Activated naive CD8-positive, alpha-beta T cell (primary cell): Measurements from ENCODE around the gene CGB2.
"Not testable (repeated sequence)": the region's sequence is repeated elsewhere in the genome, so short reads cannot be mapped to it uniquely, and the experiment has no call there.

Source experiments
- H3K27ac Mint-ChIP-seq: one replicate; pipeline ENCODE4 v1.8.0; 2021; ENCODE audit warnings: mixed read lengths
- H3K27me3 Mint-ChIP-seq: one replicate; pipeline ENCODE4 v1.8.0; 2021; ENCODE audit warnings: mixed read lengths
- H3K36me3 Mint-ChIP-seq: one replicate; pipeline ENCODE4 v1.8.0; 2021; ENCODE audit warnings: mixed read lengths
- H3K4me1 Mint-ChIP-seq: one replicate; pipeline ENCODE4 v1.8.0; 2021; ENCODE audit warnings: low read depth, mixed read lengths
- H3K4me3 Mint-ChIP-seq: one replicate; pipeline ENCODE4 v1.8.0; 2021; ENCODE audit warnings: mild to moderate bottlenecking, mixed read lengths
- H3K9me3 Mint-ChIP-seq: one replicate; pipeline ENCODE4 v1.8.0; 2021; ENCODE audit warnings: low read depth, mixed read lengths

CGB2 gene

GRCh38 chr19:49031642-49032301, at the start of gene CGB2:
CGB2 (plus strand) TSS chr19:49031890; CDS start chr19:49032096, 206 bp downstream.
- H3K4me3 Mint-ChIP-seq, H3K27ac Mint-ChIP-seq, H3K4me1 Mint-ChIP-seq, H3K27me3 Mint-ChIP-seq, H3K9me3 Mint-ChIP-seq, H3K36me3 Mint-ChIP-seq: not testable (repeated sequence)

DNA sequence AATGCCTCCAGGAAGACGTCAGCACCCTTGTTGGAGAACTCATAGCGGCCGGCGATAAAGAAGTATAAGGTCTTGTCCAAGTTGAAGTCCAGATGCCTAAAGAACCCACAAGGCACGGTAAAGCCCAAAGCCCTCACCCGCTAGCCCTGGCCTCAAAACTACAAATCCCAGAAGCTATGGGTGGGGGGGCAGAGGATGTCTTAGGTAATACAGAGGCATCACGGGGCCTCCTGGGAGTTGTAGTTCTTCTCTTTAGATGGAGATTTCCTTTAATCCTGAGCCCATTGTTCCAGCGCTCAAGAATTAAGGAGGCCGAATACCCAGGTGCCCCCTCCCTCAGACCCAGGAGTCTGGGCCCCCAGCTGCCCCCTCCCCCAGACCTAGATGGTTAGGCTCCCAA, 49.4 kb upstream of the CGB2 start:
- Mint-ChIP-seq H3K36me3 (peaks cover 8% of the 10 kb centered on the region), H3K4me1 (peaks cover 8% of the 10 kb centered on the region), H3K9me3 (no peaks in the 10 kb centered on the region), H3K4me3 (no peak overlapping the region), H3K27ac (no peak overlapping the region), H3K27me3 (no peaks in the 10 kb centered on the region)

- H3K27me3 Mint-ChIP-seq: no peaks in the 10 kb centered on the region
- H3K36me3 Mint-ChIP-seq: peaks cover 7% of the 10 kb centered on the region
- H3K4me1 Mint-ChIP-seq: peaks cover 16% of the 10 kb centered on the region
- H3K9me3 Mint-ChIP-seq: no peaks in the 10 kb centered on the region
- H3K4me3 Mint-ChIP-seq: no peak overlapping the region
- no peak overlapping the region for H3K27ac Mint-ChIP-seq
These were observed 46.0 kb upstream of the CGB2 start for GRCh38 chr19:48985711-48986110.

DNA sequence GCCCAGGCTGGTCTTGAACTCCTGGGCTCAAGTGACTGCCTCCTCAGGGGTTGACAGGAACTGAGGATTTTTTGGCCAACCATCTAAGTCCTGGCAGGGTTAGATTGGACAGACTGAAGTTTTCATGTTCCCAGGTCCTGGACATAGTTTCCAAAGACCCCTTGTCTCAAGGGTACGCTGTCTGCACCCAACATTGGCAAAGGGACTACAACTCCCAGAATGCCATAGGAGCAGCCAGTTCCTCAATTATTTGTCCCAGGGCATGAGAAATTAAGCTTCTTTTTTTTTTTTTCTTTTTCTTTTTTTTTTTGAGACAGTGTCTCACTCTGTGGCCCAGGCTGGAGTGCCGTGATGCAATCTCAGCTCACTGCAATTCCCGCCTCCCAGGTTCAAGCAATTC, 45.5 kb upstream of the CGB2 start:
- no peak overlapping the region for H3K27ac Mint-ChIP-seq
- no peaks in the 10 kb centered on the region for H3K9me3 Mint-ChIP-seq
- H3K36me3 Mint-ChIP-seq: peaks cover 7% of the 10 kb centered on the region
- peaks cover 16% of the 10 kb centered on the region for H3K4me1 Mint-ChIP-seq
- H3K27me3 Mint-ChIP-seq: no peaks in the 10 kb centered on the region
- no peak overlapping the region for H3K4me3 Mint-ChIP-seq

GRCh38 chr19:48987323-48987722, 44.4 kb upstream of the CGB2 start:
- Mint-ChIP-seq H3K4me3 (no peak overlapping the region), H3K36me3 (peaks cover 7% of the 10 kb centered on the region), H3K9me3 (no peaks in the 10 kb centered on the region), H3K27ac (peak overlapping the region; percentile 34), H3K27me3 (no peaks in the 10 kb centered on the region), H3K4me1 (peaks cover 21% of the 10 kb centered on the region)

DNA sequence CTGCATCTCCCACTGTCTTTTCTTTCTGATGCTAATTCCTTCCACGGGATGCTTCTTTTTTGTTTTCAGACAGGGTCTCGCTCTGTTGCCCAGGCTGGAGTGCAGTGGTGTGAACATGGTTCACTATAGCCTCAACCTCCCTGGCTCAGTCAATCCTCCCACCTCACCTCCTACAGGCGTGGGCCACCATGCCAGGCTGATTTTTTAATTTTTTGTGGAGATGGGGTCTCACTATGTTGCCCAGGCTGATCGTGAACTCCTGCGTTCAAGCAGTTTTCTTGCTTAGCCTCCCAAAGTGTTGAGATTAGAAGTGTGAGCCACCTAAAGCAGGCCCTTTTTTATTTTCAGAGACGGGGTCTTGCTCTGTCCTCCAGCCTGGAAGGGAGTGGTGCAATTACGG, 43.4 kb upstream of the CGB2 start:
- Mint-ChIP-seq H3K4me3 (no peak overlapping the region), H3K27me3 (no peaks in the 10 kb centered on the region), H3K4me1 (peaks cover 23% of the 10 kb centered on the region), H3K27ac (no peak overlapping the region), H3K9me3 (no peaks in the 10 kb centered on the region), H3K36me3 (peaks cover 5% of the 10 kb centered on the region)

DNA sequence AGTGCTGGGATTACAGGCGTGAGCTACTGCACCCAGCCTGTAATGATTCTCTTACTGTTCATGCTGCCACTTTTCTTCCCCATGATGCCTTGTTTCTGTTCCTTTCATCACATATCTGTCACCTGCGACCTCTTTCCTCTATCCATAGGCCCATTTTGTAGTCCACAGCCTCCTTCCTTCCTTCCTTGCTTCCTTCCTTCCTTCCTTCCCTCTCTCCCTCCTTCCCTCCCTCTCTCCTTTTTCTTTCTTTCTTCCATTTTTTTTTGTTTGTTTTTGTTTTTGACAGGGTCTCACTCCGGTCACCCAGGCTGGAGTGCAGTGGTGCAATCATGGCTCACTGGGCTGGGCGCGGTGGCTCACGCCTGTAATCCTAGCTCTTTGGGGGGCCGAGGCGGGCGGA, 42.8 kb upstream of the CGB2 start:
- Mint-ChIP-seq H3K27ac (no peak overlapping the region), H3K36me3 (peaks cover 5% of the 10 kb centered on the region), H3K4me3 (no peak overlapping the region), H3K4me1 (peaks cover 25% of the 10 kb centered on the region), H3K27me3 (no peaks in the 10 kb centered on the region), H3K9me3 (no peaks in the 10 kb centered on the region)

- H3K27ac Mint-ChIP-seq: peak overlapping the region; percentile 78
- H3K9me3 Mint-ChIP-seq: no peaks in the 10 kb centered on the region
- peaks cover 32% of the 10 kb centered on the region for H3K4me1 Mint-ChIP-seq
- peaks cover 5% of the 10 kb centered on the region for H3K36me3 Mint-ChIP-seq
- H3K4me3 Mint-ChIP-seq: no peak overlapping the region
- H3K27me3 Mint-ChIP-seq: no peaks in the 10 kb centered on the region
These were observed 41.9 kb upstream of the CGB2 start for GRCh38 chr19:48989701-48990291.

- Mint-ChIP-seq H3K4me1 (peaks cover 37% of the 10 kb centered on the region), H3K27me3 (no peaks in the 10 kb centered on the region), H3K27ac (peak overlapping the region; percentile 78), H3K36me3 (peaks cover 9% of the 10 kb centered on the region), H3K4me3 (peak overlapping the region; percentile 35), H3K9me3 (no peaks in the 10 kb centered on the region)
These were observed 41.3 kb upstream of the CGB2 start for GRCh38 chr19:48990400-48990799.

- Mint-ChIP-seq H3K4me1 (peaks cover 37% of the 10 kb centered on the region), H3K4me3 (no peak overlapping the region), H3K27me3 (no peaks in the 10 kb centered on the region), H3K9me3 (no peaks in the 10 kb centered on the region), H3K27ac (no peak overlapping the region), H3K36me3 (peaks cover 9% of the 10 kb centered on the region)
These were observed 40.6 kb upstream of the CGB2 start for GRCh38 chr19:48991011-48991609.

- Mint-ChIP-seq H3K4me1 (peaks cover 36% of the 10 kb centered on the region), H3K36me3 (peaks cover 9% of the 10 kb centered on the region), H3K27me3 (no peaks in the 10 kb centered on the region), H3K9me3 (no peaks in the 10 kb centered on the region), H3K27ac (peak overlapping the region; percentile 98), H3K4me3 (peak overlapping the region; percentile 97)
These were observed 39.7 kb upstream of the CGB2 start for GRCh38 chr19:48991873-48992580.

DNA sequence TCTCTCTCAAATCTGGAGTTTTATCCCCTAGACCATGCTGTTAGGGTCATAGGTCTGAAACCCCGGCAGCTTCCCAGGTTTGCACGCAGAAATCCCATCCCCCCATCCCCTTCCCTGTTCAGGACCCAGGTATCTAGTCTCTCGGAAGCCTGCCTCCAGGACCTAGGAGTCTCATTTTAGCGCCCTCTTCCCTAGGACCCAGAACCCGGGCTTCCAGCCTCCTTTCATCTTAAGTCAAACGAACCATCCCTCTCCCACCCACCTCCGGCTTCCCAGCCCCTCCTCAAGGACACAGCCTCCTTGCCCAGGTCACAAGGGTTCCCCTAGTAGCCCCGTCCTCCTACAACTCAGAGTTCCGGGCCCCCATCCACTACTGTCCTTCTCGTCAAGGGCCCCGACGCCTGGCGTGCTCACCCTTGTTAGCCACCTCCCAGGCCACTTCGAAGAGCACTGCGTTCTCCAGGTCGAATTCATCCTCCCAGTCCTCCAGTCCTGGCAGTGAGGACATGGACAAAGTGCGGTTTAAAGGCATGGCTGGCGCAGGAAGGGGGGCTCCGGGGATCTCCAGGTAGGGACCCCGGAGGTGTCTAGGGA, 39.0 kb upstream of the CGB2 start:
- Mint-ChIP-seq H3K27me3 (no peaks in the 10 kb centered on the region), H3K36me3 (peaks cover 9% of the 10 kb centered on the region), H3K4me1 (peaks cover 34% of the 10 kb centered on the region), H3K4me3 (peak overlapping the region; percentile 97), H3K27ac (peak overlapping the region; percentile 98), H3K9me3 (no peaks in the 10 kb centered on the region)

- H3K27me3 Mint-ChIP-seq: no peaks in the 10 kb centered on the region
- H3K4me1 Mint-ChIP-seq: peaks cover 33% of the 10 kb centered on the region
- peaks cover 6% of the 10 kb centered on the region for H3K36me3 Mint-ChIP-seq
- peak within 1 kb of the TSS; percentile 98 for H3K27ac Mint-ChIP-seq
- peak within 1 kb of the TSS; percentile 97 for H3K4me3 Mint-ChIP-seq
- H3K9me3 Mint-ChIP-seq: no peaks in the 10 kb centered on the region
These were observed 38.3 kb upstream of the CGB2 start, which contains the start of the genes GYS1 and RUVBL2 for GRCh38 chr19:48993175-48994034. GYS1 (minus strand) TSS chr19:48993309; CDS start chr19:48993112, 197 bp downstream. RUVBL2 (plus strand) TSS chr19:48993887; CDS start chr19:48993912, 25 bp downstream.

DNA sequence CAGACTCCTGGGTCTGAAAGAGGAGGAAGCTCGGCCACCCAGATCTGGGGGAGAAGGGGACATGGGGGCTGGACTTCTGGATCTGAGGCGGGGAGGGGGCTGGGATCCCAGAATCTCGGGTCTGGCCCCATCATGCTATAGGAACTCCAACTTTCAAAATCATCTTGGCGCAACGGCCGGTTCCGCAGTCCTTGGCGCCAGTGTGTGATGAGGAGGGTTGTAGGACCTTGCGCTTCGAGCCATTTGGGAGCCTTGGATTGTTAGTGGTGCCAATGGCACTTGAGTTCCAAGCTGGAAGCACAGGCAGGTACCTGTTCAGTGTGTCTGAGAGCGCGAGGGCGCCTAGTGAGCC, 37.7 kb upstream of the CGB2 start:
- Mint-ChIP-seq H3K4me1 (peaks cover 32% of the 10 kb centered on the region), H3K27ac (peak overlapping the region; percentile 98), H3K9me3 (no peaks in the 10 kb centered on the region), H3K4me3 (peak overlapping the region; percentile 97), H3K27me3 (no peaks in the 10 kb centered on the region), H3K36me3 (peaks cover 6% of the 10 kb centered on the region)
